LNCaP clone FGC (cell line): ENCODE measurements around the gene RNF149.

Experiments
- DNase-seq: peaks from one replicate; pipeline ENCODE4 v3.0.0-alpha.2; 2011; ENCODE audit warnings: low read depth
- H3K4me3 ChIP-seq: 2 replicates; pipeline ENCODE4 v1.5.1; 2011; ENCODE audit warnings: mild to moderate bottlenecking, low read depth, low read length, control low read depth
- TF ChIP-seq, protein P1 (sequence below): IDR thresholded peaks from 2 replicates; pipeline ENCODE4 v1.5.1; 2012; ENCODE audit warnings: mild to moderate bottlenecking; ENCODE audit not compliant: control insufficient read depth, insufficient read depth; ENCODE audit errors: extremely low read depth

The RNF149 gene

DNA sequence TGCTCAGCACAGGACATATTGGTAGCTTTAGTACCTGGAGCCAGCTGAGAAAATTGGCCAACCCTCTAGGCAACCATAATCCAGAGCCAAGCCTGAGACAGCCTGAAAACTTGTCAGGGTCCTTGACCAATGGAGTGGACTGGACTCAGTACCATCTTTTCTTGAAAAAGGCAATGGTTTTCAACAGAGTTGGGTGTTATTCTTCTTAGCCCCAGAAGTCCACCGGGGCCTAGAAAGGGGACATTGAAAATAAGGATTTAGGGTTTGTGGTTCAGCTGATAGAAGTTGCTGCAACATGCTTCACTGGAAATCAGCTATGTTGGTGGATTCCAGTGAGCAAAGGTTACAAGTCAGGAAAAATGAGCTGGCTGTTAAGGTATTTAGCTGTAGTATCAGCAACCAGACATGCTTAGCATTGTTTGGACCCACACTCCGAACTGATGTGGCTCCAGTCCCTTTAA is 77.9 kb downstream of the RNF149 start:
- TF ChIP-seq, protein P1, sequence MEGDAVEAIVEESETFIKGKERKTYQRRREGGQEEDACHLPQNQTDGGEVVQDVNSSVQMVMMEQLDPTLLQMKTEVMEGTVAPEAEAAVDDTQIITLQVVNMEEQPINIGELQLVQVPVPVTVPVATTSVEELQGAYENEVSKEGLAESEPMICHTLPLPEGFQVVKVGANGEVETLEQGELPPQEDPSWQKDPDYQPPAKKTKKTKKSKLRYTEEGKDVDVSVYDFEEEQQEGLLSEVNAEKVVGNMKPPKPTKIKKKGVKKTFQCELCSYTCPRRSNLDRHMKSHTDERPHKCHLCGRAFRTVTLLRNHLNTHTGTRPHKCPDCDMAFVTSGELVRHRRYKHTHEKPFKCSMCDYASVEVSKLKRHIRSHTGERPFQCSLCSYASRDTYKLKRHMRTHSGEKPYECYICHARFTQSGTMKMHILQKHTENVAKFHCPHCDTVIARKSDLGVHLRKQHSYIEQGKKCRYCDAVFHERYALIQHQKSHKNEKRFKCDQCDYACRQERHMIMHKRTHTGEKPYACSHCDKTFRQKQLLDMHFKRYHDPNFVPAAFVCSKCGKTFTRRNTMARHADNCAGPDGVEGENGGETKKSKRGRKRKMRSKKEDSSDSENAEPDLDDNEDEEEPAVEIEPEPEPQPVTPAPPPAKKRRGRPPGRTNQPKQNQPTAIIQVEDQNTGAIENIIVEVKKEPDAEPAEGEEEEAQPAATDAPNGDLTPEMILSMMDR, result no peak
- no peak for DNase-seq
- H3K4me3 ChIP-seq, result no peak overlapping the region
